VCaP (cell line): ENCODE data around the gene TPST2.
A peak's percentile ranks its signal among the peaks of the same experiment; 100 is the strongest.

ENCODE experiments used
- H3K27ac ChIP-seq: fragments of 450-650 bp; 2 replicates; pipeline ENCODE4 v1.5.1; 2017
- TF ChIP-seq, protein P1 (sequence below): fragments of 450-650 bp; conservative IDR thresholded peaks from 2 replicates; pipeline ENCODE4 v1.5.1; 2017; ENCODE audit warnings: mild to moderate bottlenecking, moderate library complexity

The TPST2 gene

DNA sequence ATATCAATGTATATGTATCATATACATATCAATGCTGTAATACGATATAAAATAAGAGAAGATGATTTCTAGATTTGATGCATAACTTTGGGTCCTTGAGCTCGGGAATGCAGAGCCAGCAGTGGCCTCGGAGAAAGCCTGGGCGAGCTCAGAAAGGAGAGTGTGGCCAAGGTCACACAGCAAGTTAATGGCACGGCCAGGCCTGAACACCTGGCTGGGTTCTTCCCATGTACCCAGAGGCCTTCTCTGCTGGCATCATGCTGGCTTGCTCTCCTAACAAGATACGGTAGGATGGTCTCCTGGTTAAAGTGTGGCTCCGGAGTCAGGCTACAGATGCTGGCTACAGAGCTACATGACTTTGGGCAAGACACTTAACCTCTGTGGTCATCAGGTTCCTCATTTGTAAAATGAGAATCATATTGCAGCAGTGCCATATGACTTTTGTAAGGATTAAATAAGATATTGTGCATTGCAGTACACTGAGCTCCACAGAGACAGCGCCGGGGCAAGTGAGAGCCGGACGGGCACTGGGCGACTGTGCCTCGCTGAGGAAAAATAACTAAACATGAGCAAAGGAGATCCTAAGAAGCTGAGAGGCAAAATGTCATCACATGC, 29.9 kb downstream of the TPST2 start:
- H3K27ac ChIP-seq = no peak overlapping the region
- TF ChIP-seq, protein P1, sequence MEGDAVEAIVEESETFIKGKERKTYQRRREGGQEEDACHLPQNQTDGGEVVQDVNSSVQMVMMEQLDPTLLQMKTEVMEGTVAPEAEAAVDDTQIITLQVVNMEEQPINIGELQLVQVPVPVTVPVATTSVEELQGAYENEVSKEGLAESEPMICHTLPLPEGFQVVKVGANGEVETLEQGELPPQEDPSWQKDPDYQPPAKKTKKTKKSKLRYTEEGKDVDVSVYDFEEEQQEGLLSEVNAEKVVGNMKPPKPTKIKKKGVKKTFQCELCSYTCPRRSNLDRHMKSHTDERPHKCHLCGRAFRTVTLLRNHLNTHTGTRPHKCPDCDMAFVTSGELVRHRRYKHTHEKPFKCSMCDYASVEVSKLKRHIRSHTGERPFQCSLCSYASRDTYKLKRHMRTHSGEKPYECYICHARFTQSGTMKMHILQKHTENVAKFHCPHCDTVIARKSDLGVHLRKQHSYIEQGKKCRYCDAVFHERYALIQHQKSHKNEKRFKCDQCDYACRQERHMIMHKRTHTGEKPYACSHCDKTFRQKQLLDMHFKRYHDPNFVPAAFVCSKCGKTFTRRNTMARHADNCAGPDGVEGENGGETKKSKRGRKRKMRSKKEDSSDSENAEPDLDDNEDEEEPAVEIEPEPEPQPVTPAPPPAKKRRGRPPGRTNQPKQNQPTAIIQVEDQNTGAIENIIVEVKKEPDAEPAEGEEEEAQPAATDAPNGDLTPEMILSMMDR = no peak

DNA sequence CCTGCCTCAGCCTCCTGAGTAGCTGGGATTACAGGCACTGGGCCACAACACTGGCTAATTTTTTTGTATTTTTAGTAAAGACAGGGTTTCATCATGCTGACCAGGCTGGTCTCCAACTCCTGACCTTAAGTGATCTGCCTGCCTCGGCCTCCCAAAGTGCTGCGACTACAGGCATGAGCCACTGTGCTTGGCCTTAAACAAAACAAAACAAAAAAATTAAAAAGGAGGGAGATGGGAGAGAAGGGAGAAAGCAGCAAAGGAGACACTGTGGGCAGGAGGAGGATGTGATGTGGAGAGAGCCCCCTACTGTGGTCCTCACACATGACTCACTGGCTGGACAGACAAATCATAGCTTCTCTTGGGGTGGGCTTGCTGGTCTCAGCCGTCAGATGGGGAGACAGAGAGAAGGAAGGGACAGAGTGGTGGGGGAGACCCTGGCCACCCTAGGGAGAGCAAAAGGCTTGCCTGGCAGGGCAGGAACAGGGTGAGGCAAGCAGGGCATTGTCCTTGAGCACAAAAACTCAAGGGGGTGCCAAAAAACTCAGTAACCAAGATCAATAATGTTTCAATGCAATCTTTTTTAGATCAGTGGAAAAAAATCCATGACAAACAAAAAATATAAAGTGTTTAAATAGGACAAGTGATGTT, 31.6 kb downstream of the TPST2 start:
- no peak overlapping the region for H3K27ac ChIP-seq
- TF ChIP-seq, protein P1 = no peak

DNA sequence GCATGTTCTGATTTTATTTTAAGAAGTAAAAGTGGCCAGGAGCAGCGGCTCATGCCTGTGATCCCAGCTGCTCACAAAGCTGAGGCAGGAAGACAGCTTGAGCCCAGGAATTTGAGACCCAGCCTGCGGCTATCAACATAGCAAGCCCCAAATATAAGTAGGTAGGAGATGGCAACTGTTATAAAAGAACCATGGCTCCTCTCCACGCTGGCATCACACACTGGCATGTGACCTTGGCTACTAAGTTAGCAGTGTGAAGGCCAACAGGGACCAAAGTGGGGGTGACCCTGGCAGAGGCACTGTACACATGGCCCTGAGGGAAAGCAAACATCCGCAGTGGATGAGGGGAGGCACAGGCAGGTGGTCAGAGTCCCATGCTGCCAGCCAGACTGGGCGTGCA, 33.0 kb downstream of the TPST2 start:
- no peak overlapping the region for H3K27ac ChIP-seq
- TF ChIP-seq, protein P1 = no peak

DNA sequence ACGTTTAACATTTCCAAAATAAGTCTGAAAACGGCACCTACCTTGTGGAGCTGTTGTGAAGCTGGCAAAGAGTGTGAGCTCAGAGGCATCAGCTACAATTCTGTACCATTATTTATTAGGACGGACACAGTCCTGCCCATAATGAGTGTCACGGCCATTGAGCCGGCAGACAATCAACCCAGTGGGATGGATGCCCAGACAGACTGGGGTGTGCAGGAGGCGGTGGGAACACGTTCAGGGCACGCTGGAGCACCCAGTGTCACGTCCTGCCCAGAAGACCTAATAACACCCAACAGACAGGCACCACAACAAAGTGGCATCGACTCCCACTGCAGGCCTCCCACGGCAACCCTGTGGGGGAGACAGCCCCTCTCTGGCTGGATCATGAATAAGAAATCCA, 34.5 kb downstream of the TPST2 start:
- TF ChIP-seq, protein P1 = no peak
- no peak overlapping the region for H3K27ac ChIP-seq

DNA sequence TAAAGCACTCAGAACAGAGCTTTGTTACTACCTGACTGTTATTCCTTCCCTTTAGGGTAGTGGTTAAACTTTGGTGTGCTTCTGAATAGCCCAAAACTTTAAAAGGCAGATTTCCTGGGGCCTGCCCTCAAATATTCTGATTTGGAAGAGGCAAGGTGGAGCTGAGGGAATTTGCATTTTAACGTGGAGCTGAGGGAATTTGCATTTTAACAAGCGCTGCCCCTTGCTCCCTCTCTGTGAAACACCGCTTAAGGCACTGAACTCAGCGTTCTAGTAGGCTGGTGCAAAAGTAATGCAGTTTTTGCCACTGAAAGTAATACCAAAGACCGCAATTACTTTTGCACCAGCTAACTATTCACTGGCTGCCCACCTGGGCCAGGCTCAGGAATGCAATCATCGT, 35.0 kb downstream of the TPST2 start:
- TF ChIP-seq, protein P1 = no peak
- peak overlapping the region; percentile 19; the same call in 1 of the 2 replicates for H3K27ac ChIP-seq

DNA sequence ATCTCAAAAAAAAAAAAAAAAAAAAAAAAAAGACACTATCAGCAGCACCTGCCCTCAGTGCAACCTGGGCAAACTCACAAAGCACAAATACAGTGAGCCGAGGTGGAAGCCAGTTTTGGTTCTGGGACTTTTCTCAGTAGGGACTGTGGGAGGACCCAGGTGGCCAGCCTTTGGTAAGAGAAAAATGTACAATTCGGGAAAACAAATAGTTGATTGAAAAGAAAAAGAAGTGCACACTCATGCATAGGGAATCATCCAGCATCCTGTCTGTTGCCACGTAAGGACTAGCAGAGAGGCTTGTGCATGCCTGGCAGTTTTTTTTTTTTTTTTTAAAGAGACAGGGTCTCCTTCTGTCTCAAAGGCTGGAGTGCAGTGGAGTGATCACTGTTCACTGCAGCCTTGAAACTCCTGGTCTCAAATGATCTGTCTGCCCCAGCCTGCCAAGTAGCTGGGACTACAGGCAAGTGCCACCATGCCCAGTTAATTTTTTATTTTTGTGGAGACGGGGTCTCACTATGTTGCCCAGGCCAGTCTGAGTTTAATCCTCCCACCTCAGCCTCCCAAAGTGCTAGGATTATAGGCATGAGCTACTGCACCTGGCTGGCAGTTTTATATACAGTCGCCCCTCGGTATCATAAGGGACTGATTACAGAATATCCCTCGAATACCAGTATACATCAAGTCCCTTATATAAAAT, 36.7 kb downstream of the TPST2 start:
- H3K27ac ChIP-seq = no peak overlapping the region; the same call in 1 of the 2 replicates
- TF ChIP-seq, protein P1 = no peak

DNA sequence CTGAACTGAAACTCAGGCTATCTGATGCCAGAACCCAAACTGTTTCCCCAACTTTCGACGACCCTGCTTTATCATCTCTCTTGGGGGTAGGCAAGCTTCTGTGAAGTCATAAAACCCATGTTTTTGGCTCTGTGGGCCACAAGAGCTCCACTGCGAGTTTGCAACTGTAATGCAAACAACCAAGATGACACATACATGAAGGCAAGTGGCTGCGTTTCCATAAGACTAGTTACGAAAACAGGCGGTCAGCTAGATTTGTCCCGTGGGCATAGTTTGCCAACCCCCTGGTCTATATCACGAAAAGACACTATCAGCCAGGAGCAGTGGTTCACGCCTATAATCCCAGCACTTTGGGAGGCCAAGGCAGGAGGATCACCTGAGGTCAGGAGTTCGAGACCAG, 37.5 kb downstream of the TPST2 start:
- no peak overlapping the region; the same call in 1 of the 2 replicates for H3K27ac ChIP-seq
- TF ChIP-seq, protein P1 = no peak
